ENCODE data around the gene SLC22A4.

The SLC22A4 gene

DNA sequence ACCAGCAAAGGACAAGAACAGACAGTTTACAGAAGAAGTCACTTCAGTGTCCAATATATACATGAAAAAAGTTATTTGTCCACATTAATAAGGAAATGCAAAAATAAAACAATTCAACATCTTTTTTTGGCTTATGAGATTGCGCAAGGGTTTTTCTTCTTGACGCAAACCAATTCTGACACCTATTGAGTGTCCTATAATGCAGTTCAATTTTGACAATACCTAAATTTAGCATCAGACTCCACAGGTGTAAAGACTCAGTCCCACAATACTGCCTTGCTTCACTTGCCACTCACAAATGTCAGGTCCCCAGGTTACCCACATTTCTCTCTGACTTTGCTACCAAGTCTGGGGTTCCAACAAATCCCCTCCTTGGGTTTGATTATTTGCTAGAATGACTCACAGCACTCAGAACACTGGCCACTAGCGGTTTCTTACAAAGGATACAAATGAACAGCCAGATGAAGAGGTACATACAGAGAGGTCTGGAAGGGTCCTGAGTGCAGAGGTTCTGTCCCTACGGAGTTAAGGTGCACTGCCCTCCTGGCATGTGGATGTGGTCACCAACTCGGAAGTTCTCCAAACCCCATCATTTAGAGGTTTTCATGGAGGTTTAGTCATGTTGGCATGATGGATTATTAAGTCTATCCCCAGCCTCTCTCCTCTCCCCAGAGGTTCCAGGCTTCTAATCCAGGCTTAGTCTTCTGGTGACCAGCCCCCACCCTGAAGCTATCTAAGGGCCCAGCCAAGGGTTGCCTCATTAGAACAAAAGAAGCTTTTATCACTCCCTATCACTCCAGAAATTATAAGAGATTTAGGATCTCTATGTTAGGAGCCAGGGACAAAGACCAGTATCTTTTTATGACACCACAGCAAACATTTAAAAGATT, 48.3 kb downstream of the SLC22A4 start:
- no peak for DNase-seq (ENCODE audit: low read depth)

- DNase-seq (ENCODE audit: low read depth) = no peak
Observed at GRCh38 chr5:132344775-132345514, 50.8 kb downstream of the SLC22A4 start.

DNA sequence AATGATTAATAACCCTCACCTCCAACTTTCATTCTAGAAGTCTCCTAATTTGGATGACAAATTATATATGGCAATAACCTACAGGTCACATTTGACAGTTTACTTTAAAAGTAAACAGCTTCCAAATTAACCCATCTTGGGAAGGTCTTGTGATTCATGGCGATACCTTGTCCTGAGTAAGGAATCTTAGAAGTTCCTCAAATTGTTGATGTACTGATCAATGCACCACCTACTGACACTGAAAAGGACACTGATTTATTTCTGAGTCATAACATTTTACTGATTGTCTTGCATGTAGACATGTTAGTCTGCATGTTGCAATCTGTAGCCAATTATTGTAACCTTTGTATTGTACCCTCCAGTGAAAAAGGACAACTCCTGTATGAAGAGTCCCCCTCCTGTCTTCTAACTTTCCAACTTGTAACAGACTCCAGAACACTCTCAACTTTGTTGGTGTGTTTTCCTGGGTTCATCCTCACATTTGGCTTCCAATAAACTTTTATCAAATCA, 59.3 kb downstream of the SLC22A4 start:
- DNase-seq (ENCODE audit: low read depth) = no peak

GRCh38 chr5:132354381-132355139, 60.4 kb downstream of the SLC22A4 start:
- no peak for DNase-seq (ENCODE audit: low read depth)

DNA sequence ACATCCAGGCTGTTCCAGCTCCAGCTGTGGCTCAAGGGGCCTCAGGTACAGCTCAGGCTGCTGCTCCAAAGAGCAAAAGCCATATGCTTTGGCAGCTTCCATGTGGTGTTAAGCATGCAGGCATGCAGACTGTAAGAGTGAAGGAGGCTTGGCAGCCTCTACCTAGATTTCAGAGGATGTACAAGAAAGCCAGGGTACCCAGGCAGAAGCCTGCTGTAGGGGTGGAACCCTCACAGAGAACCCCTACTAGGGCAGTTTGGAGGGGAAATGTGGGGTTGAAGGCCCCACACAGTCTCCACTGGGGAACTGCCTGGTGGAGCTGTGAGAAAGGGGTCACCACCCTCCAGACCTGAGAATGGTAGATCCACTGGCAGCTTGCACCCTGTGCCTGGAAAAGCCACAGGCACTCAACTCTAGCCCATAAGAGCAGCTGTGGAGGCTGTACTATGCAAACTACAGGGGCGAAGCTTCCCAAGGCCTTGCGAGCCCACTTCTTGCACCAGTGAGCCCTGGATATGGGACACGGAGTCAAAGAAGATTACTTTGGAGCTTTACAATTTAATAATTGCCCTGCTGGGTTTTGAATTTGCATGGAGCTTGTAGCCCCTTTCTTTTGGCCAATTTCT, 61.1 kb downstream of the SLC22A4 start:
- DNase-seq (ENCODE audit: low read depth) = no peak

- DNase-seq (ENCODE audit: low read depth) = no peak
Observed at GRCh38 chr5:132358775-132359174, 64.6 kb downstream of the SLC22A4 start.

DNA sequence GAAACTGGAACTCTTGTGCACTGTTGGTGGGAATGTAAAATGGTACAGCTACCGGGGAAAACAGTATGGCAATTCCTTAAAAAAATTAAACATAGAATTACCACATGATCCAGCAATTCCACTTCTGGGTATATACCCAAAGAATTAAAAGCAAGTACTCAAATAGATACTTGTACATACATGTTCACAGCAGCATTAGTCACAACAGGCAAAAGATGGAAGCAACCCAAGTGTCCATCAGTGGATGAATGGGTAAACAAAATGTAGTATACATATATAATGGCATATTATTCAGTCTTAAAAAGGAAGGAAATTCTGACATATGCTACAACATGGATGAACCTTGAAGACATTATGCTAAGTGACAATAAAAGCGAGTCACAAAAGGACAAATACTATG, 67.9 kb downstream of the SLC22A4 start:
- DNase-seq (ENCODE audit: low read depth) = no peak

GRCh38 chr5:132363431-132364112, 69.4 kb downstream of the SLC22A4 start:
- no peak for DNase-seq (ENCODE audit: low read depth)

- DNase-seq (ENCODE audit: low read depth) = no peak
Observed at GRCh38 chr5:132364319-132364718, 70.1 kb downstream of the SLC22A4 start.

GRCh38 chr5:132365213-132365612, 71.0 kb downstream of the SLC22A4 start:
- no peak for DNase-seq (ENCODE audit: low read depth)

DNA sequence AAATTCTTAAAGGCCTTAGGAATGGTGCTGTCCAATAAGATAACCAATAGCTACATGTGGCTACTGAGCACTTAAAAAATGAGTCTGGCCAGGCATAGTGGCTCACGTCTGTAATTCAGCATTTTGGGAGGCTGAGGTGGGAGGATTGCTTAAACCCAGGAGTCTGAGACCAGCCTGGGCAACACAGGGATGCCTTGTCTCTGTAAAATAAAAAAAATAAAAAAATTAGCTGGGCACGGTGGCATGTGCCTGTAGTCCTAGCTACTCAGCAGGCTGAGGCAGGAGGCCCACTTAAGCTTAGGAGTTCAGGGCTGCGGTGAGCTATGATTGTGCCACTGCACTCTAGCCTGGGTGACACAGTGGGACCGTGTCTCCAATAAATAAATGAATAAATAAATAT, 74.0 kb downstream of the SLC22A4 start:
- no peak for DNase-seq (ENCODE audit: low read depth)

- no peak for DNase-seq (ENCODE audit: low read depth)
Observed at GRCh38 chr5:132369007-132369473, 74.8 kb downstream of the SLC22A4 start.

DNA sequence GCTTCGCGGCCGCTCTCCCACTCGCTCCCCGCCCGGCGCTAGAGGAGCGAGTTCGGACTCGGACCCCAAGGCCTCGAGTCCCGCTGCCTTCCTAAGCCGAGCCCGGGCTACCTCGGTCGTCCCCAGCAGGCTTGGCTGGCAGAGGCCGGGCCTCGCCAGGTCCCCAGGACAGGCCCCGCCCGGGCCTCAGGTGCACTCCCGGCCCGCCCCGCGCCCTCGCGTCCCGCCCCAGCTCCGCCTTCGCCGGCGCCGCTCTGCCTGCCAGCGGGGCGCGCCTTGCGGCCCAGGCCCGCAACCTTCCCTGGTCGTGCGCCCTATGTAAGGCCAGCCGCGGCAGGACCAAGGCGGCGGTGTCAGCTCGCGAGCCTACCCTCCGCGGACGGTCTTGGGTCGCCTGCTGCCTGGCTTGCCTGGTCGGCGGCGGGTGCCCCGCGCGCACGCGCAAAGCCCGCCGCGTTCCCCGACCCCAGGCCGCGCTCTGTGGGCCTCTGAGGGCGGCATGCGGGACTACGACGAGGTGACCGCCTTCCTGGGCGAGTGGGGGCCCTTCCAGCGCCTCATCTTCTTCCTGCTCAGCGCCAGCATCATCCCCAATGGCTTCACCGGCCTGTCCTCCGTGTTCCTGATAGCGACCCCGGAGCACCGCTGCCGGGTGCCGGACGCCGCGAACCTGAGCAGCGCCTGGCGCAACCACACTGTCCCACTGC, 75.4 kb downstream of the SLC22A4 start, which contains the start of gene SLC22A5:
Gene SLC22A5 (plus strand): TSS at position 237 of the 707 bp plus-strand sequence. CDS start 263 bp downstream, at position 500.
- DNase-seq (ENCODE audit: low read depth) = peak; percentile 47

- DNase-seq (ENCODE audit: low read depth) = no peak
Observed at GRCh38 chr5:132370181-132370970, 76.2 kb downstream of the SLC22A4 start.

DNA sequence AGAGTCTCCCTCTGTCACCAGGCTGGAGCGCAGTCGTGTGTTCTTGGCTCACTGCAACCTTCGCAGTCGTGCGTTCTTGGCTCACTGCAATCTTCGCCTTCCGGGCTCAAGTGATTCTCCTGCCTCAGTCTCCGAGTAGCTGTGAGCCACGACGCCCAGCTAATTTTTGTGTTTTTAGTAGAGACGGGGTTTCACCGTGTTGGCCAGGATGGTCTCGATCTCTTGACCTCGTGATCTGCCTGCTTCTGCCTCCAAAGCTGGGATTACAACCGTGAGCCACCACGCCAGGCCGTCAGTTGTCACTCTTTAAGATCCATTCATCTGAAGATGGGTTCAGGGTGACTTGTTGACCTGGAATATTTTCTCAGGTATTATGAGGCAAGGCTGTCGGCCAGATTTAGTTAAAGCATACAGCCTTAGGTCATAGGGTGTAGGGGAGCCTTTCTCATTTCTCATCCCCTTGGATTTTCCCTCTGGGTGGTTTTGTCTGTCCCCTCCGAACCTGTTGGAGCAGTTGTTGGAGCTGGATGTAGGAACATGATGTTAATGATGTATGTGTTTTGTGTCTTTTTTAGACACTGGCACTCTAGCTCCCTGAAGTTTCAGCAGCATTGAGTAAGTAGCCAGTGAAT, 76.9 kb downstream of the SLC22A4 start:
- DNase-seq (ENCODE audit: low read depth) = no peak

DNA sequence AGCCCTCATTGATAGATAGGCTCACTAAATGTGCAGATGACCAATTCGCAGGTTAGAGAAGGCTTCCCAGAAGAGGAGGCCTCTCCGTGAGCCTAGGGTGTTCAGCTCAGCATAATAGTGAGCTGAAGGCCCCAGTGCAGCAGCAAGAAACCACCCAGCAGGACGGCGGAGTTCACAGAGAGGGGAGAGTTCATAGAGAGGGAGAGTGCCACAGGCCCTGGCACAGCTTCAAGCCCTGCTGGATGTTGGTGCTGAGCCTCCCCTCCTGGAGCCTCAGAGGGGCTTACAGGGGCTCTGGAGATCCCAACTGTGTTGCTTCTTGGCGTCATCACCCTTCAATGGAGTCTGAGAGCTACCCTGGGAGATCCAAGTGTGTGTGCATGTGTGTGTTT, 77.4 kb downstream of the SLC22A4 start:
- DNase-seq (ENCODE audit: low read depth) = no peak

DNA sequence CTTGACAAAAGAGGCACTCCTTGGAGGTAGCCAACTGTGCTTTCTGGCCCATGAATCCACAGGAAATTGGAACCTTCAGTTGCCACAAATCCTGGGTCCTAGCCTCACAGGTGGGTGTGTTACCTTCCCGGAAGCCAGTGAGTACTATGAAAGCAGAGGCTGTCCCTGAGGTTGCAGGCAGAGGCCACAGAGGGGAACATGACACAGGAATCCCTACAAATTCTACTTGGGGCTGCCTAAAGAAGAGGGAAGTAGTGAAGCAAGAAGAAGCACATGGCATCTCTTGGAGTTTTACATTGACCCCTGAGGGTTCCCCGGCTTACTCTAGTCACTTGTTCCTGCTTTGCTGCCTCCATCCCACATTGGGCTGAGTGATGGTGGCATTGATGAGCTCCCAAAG, 77.9 kb downstream of the SLC22A4 start:
- DNase-seq (ENCODE audit: low read depth) = no peak

- DNase-seq (ENCODE audit: low read depth) = no peak
Observed at GRCh38 chr5:132372542-132372941, 78.3 kb downstream of the SLC22A4 start.

DNA sequence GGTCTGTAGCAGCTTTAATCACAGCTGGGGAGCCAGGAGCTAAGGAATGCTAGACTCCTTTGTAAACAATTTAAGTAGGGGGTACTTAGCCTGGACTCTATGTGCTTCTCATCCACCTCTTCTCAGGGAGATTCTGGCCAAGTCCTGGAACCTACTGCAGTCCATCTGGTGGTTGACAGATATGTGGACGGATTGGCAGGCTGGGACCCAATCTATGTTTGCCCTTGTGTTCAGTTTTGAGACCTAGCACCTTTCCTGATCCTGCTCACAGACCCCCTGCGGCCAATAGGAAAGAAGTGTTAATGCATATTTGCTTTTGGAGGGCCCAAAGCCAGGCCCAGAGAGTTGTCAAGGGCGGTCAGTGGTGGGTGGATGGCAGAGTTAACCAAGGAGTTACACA, 81.8 kb downstream of the SLC22A4 start:
- no peak for DNase-seq (ENCODE audit: low read depth)
